ENCODE measurements around the gene DMC1.

Gene DMC1

DNA sequence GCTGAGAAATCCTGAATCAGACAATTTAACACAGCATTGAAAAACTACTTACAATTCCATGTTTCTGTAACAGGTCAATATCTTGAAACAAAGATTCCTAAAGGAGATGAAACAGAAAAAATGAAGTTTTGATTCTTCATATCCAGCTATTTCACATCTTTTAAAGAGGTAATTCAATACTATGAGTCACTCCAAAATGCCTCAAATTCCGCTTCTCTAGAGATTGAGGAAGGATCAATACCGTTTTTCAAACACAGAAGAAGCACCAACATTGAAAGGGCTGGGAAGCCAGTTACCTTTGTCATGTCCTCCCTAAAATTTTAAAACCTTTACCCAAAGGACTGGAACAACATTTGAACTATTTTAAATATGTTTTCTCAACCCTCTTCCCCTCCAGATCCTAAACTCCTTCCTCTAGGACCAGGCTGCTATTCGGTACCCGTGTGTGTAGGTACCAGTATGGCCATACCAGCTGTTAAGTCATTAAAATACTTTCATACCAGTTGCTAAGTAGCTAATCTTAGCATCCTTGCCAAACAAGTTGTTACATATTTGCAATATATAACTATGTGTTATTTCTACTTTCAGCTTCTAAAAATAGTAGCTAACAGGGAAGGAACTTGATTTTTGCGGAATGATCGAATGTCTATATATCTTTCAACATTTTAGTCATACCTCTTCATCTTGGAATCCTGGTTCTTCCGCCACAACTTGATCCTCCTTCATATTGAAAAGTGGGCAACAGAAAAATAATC lies 2.3 kb downstream of the DMC1 start:
- DNase-seq (ENCODE audit: low read depth in 2 of 2): no peak

GRCh38 chr22:38566726-38567504 lies 3.1 kb downstream of the DMC1 start:
- no peak for DNase-seq (ENCODE audit: low read depth in 2 of 2)

GRCh38 chr22:38565441-38565840 lies 4.5 kb downstream of the DMC1 start:
- DNase-seq (ENCODE audit: low read depth in 2 of 2): no peak

GRCh38 chr22:38564669-38565068 lies 5.3 kb downstream of the DMC1 start:
- DNase-seq (ENCODE audit: low read depth in 2 of 2): no peak

DNA sequence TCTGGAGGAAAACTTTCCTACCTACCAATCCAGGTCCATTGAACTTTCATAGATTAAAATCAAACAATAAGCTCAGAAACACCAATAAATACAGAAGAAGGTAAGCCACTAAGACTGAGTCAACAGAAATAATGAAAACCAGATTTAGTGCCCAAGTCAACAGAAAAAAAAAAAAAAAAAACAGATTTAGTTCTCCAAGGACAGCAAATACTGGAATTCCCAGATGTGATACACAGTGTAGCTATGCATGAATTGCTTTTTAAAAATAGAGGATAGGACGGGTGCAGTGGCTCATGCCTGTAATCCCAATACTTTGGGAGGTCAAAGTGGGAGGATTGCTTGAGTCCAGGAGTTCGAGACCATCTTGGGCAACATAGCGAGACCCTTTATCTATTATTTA lies 15.7 kb downstream of the DMC1 start:
- DNase-seq (ENCODE audit: low read depth in 2 of 2): no peak

DNA sequence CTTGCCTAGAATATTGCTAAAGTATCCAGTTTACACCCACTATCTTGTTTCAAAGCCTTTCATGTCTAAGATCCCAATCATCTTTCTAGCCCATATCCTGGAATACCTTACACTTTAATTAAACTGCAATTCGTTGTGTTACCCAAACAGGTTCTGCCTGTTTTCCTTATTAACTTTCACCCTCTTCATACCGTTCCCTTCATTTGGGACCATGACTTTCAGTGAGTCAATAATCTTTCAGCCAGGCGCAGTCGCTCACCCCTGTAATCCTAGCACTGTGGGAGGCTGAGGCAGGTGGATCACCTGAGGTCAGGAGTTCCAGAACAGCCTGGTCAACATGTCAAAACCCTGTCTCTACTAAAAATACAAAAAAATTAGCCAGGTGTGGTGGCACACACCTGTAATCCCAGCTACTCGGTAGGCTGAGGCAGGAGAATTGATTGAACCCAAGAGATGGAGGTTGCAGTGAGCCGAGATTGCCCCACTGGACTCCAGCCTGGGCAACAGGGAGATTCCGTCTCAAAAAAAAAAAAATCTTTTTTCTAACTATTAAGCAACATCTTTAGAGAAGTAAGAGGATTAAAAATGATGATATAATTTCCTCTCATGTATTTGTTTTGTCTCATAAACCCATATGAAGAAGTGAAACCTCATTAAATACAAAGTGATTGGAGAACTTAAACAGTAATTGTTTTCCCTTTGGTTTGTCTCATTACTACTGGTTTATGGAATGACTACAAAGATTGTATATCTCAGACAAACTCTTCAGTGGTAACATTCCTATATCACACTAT lies 20.7 kb downstream of the DMC1 start:
- no peak for DNase-seq (ENCODE audit: low read depth in 2 of 2)

- no peak for DNase-seq (ENCODE audit: low read depth in 2 of 2)
Measured at GRCh38 chr22:38540701-38541100, 29.3 kb downstream of the DMC1 start.

- no peak for DNase-seq (ENCODE audit: low read depth in 2 of 2)
Measured at GRCh38 chr22:38531251-38531938, 38.6 kb downstream of the DMC1 start.

- DNase-seq (ENCODE audit: low read depth in 2 of 2): no peak
Measured at GRCh38 chr22:38524429-38524828, 45.6 kb downstream of the DMC1 start.

DNA sequence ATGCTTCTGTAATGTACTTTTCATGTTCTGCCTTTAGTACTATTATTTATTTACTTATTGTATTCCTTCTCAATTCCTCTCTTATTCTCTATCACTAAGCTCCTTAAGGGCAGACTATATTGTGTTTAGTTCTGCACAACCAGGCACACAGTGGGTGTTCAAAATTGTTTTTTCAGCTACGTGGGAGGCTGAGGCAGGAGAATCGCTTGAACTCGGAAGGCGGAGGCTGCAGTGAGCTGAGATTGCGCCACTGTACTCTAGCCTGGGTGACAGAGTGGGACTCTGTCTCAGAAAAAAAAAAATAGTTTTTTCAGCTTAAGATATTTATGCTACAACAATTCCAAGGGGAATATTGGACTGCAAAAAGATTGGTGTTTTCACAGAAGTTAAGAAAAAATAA lies 46.5 kb downstream of the DMC1 start:
- no peak for DNase-seq (ENCODE audit: low read depth in 2 of 2)

DNA sequence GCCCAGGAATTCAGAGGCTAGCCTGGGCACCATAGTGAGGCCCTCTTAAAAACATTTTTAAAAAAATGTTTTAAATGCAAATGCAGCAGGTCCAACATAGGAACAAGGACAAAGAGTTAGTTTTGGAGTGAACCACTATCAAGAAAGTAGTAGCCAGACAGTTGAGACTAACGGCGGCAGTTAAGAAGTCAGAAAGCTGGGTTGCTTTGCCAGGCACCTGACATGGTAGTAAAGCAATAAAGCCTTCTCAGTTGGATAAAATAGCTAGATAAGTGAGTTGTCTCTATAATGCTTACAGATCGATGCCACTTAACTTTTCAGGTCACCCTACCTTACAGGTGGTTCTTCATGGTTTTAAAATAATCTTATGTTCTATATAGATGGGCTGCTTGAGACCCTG lies 47.0 kb downstream of the DMC1 start:
- DNase-seq (ENCODE audit: low read depth in 2 of 2): no peak

GRCh38 chr22:38519453-38520250 lies 50.3 kb downstream of the DMC1 start:
- no peak for DNase-seq (ENCODE audit: low read depth in 2 of 2)

DNA sequence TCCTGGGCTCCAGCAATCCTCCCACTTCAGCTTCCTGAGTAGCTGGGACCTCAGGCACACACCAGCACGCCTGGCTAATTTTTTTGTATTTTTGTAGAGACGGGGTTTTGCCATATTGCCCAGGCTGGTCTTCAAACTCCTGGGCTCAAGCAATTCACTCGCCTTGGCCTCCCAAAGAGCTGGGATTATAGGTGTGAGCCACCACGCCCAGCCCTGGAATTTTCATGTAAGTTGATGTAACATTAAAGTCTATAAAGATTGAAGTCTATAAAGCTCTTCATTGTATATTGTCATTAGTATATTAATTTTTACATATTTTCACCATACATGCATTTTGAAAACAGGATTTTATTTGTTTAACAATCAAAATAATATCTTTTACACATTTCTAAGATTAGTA lies 51.4 kb downstream of the DMC1 start:
- no peak for DNase-seq (ENCODE audit: low read depth in 2 of 2)

- no peak for DNase-seq (ENCODE audit: low read depth in 2 of 2)
Measured at GRCh38 chr22:38513063-38513462, 56.9 kb downstream of the DMC1 start.

- no peak for DNase-seq (ENCODE audit: low read depth in 2 of 2)
Measured at GRCh38 chr22:38510416-38510970, 59.5 kb downstream of the DMC1 start.

DNA sequence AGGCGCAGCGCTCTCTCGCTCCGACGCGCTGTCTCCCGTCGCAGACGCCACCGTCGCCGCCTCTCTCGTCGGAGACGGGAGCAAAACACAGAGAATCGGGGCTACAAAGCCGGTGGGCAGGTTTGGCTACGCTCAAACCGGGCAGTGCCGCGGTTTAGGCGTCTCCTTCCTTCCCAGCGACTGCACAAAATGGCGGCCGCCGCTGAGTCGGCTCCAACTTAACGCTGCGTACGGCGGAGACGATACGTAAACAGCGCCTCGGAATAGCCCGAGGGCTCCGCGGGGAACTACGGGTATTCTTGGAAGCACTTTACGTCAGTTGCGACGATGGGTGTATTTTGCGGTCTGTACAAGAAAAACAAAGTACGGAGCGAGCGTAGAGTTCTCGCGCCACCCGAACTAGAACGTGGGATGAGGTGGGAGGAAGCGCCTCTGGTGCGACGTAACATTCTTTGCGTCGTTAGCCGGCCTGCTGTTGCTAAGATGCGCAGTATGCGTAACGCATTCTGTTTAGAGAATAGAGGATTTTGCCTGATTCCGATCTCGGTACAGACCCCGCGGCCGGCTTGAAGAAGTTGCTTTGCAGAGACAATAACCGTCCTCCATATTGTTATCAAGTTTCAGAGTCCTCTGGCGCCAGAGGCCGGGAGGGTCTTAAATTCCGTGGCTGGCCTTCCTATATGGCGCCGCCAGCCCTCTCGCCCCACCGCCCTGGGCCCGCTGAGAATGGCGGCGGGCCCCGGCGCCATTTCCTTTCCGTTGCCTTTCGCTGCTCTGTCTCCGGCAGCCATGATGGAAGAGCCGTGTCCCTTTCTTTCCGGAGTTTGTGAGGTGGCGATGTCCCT lies 63.6 kb downstream of the DMC1 start, which contains the start of gene DDX17:
TSS of gene DDX17 (minus strand) at position 194 of the 845 bp plus-strand sequence.
- peak; percentile 85 to 88 for DNase-seq (ENCODE audit: low read depth in 2 of 2)

DNA sequence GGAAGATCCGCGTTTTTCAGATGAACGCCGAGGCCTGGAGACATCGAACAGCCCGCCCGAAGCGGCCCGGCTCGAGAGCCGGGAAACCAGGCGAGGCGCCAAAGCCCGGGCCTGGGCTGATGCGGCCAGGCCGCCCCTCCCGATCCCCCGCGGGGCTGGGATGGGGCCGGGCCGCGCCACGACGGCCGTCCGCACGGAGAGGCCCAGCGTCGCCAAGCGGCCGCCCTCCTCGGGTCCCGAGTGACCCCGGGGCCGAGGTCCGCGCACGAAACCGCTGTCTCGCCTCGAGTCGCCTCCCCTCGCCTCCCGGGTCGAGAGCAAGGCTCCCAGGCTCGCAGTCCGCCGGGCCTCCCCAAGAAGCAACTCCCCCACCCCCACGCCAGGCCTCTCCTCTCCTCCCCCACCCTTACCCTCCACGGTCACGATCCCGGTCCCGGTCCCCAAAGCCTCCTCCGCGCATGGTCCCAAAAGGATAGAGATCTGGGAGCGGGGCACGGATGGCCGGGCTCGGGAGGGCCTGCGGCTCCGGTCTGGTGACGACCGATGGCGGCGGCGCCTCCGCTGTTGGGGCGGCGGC lies 64.4 kb downstream of the DMC1 start:
- peak in 1 of 2 donors; percentile 35 for DNase-seq (ENCODE audit: low read depth in 2 of 2)

DNA sequence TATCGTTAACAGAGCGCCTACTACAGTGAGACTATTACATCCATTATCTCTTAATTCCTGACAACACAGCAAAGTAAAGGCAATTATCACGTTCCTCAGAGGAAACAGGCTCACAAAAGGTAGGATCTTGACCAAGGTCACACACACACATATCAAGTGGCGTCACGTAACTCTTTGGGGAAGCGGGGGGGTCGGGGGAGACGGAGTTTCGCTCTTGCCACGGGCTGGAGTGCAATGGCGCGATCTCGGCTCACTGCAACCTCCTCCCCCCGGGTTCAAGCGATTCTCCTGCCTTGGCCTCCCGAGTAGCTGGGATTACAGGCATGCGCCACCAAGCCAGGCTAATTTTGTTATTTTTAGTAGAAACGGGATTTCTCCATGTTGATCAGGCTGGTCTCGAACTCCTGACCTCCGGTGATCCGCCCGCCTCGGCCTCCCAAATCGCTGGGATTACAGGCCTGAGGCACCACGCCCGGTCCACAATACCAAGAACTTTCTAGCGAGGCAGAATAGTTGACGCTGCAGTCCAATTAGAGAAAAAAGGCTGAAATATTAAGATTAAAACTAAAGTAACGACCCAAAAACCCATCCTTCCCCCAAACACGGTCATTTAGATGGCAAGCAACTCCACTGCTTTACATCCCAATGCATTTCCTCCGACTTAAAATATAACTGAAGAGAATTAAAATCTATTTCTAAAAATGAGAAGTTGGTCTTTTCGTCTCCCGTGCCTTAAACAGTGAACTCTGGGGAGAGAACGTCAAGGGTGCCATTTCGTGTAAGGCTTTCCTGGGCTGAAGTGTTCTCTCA lies 65.0 kb downstream of the DMC1 start:
- peak in 1 of 2 donors; percentile 33 for DNase-seq (ENCODE audit: low read depth in 2 of 2)
